Kasumi-1 (cell line): ENCODE data around the gene ZNF398.

Source experiments
- DNase-seq, 2 experiments: peaks; one replicate each; lab custom pipeline; 2025; lab: John Stamatoyannopoulos, UW

Gene ZNF398

DNA sequence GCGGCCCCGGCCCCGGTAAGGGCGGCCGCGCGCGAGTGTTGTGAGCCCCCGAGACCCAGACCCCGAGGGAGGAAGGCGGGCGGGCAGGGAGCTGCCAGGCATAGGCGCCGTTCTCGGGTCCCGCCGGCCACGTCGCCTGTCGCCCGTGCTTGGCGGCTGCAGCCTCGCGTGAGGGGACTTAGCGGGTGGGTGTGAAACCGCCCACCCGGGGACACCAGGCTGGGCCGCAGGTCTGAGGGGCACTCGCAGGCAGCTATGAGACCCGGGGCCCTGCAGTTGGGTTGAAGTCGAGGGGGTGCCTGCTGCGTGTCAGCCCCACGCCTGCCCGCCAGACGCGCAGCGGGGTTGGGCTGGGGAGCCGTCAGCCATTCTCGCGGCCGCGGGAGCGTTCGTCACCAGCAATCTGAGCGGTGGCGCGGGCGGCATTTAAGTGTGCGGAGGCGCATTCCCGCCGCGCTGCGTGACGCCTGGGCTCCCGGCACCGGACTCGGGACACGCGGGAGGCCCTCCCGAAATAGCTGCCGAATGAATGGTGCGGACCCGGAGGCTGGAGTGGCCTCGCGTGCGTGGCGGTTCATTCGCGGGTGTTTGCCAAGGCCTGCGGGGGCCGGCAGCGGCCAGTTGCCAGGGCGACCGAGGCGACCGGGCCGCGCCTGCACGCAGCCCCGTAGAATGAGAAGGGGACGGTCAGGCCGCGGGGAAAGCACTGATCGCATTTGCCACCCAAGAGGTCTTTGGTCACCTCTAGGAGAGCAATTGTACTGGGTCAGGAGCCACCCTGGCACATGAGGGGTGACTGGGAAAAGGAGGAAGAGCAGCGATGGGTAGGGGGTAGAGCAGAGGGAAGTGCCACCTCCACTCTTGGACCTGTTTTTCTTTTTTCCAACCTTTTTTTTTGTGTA lies 750 bp downstream of the ZNF398 start:
- DNase-seq = peak; percentile 14 to 37

DNA sequence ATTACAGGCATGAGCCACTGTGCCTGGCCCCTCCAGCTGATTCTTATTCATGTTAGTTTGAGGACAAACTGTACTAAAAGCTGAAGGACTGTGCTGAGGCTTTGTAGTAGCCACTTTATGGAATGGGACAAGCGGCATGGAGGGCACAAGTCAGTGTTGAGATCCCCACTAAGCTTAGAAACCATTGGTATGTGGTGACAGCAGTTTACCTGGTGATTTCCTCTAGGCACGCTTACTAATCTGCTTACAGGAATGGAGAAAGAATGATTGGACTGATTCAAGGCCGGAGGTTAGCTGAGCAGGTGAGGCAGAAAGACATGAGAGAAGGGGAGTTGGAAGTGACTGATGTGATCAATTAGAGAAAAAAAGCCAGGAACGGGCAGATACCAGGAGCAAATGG lies 3.7 kb downstream of the ZNF398 start:
- no peak for DNase-seq

DNA sequence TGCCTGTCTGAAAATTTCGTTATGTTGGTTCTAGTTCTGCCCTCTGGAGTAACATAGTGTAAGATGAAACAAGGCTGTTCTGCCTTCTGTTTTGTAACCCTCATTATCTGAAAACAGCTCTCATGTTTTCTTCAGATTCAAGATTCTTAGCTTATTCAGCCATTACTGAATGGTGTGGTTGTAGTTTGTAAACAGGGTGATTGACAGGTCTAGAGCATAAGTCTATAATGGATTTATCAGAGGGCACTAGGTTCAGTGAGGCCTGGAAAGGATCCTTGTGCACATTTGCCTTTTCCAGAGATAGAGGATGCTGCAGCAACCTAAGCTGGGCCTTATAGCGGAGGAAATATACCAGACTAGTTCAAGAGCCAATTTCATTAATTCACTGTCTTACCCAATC lies 6.1 kb downstream of the ZNF398 start:
- no peak for DNase-seq

DNA sequence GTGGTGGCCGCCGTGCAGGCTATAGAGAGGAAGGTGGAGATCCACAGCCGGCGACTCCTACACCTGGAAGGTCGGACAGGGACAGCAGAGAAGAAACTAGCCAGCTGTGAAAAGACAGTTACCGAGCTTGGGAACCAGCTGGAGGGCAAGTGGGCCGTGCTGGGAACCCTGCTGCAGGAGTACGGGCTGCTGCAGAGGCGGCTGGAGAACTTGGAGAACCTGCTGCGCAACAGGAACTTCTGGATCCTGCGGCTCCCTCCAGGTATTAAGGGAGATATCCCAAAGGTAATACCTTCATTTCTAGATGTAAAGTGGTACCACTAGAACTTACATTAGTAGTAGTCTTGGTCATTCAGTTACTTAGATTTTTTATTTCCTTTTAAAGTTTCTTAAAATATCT lies 6.8 kb downstream of the ZNF398 start:
- no peak for DNase-seq

- DNase-seq = no peak
Measured at GRCh38 chr7:149156898-149157297, 9.6 kb downstream of the ZNF398 start.

- no peak for DNase-seq
Measured at GRCh38 chr7:149161241-149161848, 14.1 kb downstream of the ZNF398 start.

DNA sequence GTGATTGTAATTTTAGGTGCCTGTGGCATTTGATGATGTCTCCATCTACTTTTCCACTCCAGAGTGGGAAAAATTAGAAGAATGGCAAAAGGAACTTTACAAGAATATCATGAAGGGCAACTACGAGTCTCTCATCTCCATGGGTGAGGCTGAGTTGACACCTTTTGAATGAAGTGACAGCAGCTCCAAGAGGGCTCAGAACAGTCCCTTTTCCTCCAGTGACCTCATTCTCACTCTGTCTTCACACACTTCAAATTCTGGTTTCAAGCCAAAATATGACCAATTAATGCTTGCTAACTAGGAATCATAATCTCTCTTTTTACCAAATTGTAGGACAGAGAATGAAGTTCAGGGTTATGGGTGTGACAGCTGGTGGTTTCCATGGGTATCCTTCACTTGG lies 18.9 kb downstream of the ZNF398 start:
- DNase-seq = no peak

DNA sequence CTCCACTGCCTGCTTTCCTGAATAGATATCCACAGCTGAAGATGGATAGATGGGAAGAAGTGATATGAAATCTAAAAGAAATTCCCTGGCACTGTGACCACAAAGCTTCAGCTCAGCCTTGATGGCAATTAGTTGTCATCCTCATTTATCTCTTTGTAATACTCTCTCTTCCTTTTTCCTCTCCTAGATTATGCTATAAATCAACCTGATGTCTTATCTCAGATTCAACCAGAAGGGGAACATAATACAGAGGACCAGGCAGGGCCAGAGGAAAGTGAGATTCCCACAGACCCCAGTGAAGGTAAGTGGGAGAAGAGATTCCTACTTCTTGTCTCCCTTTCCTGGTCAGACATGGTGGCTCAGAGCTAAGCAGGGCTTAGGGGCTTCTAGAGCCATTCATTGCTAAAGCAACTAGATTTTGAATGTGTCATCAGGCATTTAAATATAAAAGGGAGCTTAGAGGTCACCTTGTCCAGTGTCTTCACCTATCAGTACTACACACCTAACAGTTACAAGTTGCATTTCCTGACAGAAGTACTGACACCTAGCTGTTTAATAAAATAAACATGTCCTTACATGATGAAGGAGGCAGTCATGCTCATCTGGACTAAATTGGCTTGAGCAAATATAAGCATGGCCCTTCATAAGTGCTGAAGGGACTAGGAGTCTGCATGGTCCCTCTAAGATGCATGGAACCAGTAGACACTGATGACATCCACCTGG lies 19.5 kb downstream of the ZNF398 start:
- DNase-seq = no peak

GRCh38 chr7:149171892-149172533 lies 24.8 kb downstream of the ZNF398 start:
- no peak for DNase-seq

GRCh38 chr7:149172534-149172920 lies 25.3 kb downstream of the ZNF398 start:
- DNase-seq = no peak

GRCh38 chr7:149175150-149175549 lies 27.9 kb downstream of the ZNF398 start:
- no peak for DNase-seq

DNA sequence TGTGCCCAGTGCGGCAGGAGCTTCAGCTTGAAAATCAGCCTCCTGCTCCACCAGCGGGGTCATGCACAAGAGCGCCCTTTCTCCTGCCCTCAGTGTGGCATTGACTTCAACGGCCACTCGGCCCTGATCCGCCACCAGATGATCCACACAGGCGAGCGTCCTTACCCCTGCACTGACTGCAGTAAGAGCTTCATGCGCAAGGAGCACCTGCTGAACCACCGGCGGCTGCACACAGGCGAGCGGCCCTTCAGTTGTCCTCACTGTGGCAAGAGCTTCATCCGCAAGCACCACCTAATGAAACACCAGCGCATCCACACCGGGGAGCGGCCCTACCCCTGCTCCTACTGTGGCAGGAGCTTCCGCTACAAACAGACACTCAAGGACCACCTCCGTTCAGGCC lies 32.0 kb downstream of the ZNF398 start:
- DNase-seq = no peak

DNA sequence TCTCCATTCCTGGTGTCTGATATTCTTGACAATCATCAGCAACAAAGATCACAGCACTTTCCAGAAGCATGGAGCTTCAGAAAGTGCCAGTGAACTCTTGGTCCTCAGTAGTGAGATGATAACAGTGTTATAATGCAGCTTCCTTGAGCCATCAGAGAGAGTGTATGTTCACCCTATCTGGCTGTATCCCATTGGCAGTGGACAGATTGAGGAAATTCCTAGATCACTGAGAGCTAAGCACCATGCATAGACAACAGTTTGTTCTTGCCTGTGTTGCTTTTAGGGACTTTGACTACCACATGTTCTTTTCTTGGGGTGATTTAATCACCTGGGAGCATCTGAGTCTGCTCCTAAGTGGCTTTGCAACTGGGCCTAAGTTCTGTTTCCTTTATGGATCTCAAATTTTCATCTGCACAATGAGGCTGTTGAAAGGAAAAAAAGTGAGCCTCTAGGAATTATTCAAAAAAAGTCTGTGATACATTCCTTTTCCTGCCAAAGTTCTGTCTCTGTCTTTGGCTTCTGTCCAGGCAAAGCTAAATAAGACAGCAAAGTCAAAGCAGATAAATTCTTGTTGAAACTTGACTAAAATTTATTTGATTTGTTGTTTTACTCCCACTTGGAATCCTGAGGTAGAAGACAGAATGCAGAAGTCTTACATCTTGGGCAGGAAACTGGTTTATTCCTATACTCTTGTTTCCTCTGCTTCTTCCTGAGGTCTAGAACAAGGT lies 33.6 kb downstream of the ZNF398 start:
- no peak for DNase-seq

GRCh38 chr7:149181450-149181790 lies 34.2 kb downstream of the ZNF398 start:
- DNase-seq = no peak

DNA sequence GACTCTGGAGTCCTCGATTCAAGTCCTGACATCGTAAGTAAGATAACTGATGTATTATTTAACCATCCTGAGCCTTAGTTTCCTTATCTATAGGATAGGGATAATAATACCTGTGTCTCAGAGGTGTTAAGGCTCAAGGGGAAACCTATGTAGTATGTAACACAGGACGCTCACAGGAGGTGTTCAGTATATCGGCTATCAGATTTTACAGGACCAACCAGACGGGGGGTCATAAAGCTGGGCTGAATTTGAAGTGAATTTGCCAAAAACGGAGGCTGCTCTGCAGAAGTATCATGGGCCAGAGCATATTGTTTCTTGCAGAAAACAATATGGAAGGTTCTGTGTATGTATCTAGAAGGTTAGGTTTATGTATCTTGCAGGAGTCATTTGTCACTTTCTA lies 37.0 kb downstream of the ZNF398 start:
- DNase-seq = no peak

- no peak for DNase-seq
Measured at GRCh38 chr7:149188213-149188612, 41.0 kb downstream of the ZNF398 start.

- DNase-seq = no peak
Measured at GRCh38 chr7:149188637-149189259, 41.5 kb downstream of the ZNF398 start.

- no peak for DNase-seq
Measured at GRCh38 chr7:149191851-149192250, 44.6 kb downstream of the ZNF398 start.

- DNase-seq = no peak
Measured at GRCh38 chr7:149194799-149195179, 47.5 kb downstream of the ZNF398 start.

DNA sequence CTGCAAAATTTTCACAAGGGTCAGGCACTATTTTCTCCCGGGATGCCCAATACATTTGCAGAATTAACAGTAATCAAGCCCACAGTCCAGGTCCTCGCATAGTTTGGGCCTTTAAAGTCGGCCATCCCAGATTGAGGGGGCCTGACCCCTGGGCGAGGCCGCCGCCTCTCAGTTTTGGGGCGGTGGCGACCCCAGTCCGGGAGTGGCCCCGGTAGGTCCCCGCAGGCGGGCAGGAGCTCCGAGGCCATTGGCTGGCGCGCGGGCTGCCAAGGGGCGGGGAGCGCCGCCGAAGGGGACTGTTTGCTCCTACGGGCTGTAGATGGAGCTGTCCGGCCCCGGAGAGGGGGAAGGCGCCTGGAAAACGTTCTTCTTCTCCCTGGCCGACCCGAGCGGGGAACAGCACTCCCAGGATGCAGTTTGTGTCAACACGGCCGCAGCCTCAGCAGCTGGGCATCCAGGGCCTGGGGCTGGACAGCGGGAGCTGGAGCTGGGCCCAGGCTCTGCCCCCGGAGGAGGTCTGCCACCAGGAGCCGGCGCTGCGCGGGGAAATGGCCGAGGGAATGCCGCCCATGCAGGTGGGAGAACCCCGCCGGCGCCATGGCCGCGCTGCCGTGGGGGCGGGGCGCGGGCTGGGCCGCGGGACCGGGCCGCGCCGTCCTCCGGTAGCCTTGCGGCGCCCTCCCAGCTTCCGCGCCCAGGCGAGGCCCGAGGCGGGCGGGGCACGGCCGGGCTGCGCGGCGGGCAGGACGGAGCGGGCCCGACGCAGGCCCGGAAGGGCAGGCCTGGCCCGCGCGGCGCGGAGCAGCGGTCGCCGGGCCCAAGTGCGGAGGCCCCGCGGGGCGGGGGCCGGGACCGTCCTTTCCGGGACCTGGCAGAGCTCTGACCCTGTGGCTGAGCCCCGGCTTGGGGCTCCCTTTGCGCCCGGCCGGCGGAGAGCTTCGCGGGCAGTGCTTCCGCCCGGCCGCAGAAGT lies 48.2 kb downstream of the ZNF398 start, which contains the start of gene ZNF282:
TSS of gene ZNF282 (plus strand) at position 367 of the 971 bp plus-strand sequence. CDS start at position 411, 44 bp downstream.
- peak; percentile 75 to 87 for DNase-seq
